COLO668 (cell line): ENCODE data around the gene ANO9.

ENCODE experiments used
- DNase-seq: peaks from one replicate; lab custom pipeline; 2025; ENCODE audit not compliant: unreplicated experiment; lab: John Stamatoyannopoulos, UW

Gene ANO9

GRCh38 chr11:441418-442274 lies at the start of gene ANO9:
TSS of gene ANO9 (minus strand) at chr11:442011. CDS start at chr11:441926, 85 bp downstream.
- peak; percentile 74 for DNase-seq

GRCh38 chr11:491358-491757 lies 49.5 kb upstream of the ANO9 start:
- DNase-seq: no peak

- no peak for DNase-seq
These were observed 49.1 kb upstream of the ANO9 start for GRCh38 chr11:490930-491260.

GRCh38 chr11:490186-490929 lies 48.5 kb upstream of the ANO9 start:
- DNase-seq: no peak

- no peak for DNase-seq
These were observed 47.9 kb upstream of the ANO9 start for GRCh38 chr11:489610-490185.

GRCh38 chr11:488992-489391 lies 47.2 kb upstream of the ANO9 start:
- no peak for DNase-seq

- no peak for DNase-seq
These were observed 46.8 kb upstream of the ANO9 start for GRCh38 chr11:488579-488978.

GRCh38 chr11:488062-488461 lies 46.3 kb upstream of the ANO9 start:
- DNase-seq: no peak

- no peak for DNase-seq
These were observed 45.8 kb upstream of the ANO9 start for GRCh38 chr11:487571-488021.

- DNase-seq: no peak
These were observed 44.4 kb upstream of the ANO9 start for GRCh38 chr11:486189-486588.

- no peak for DNase-seq
These were observed 42.8 kb upstream of the ANO9 start for GRCh38 chr11:484616-485015.

- no peak for DNase-seq
These were observed 37.5 kb upstream of the ANO9 start for GRCh38 chr11:479311-479710.

GRCh38 chr11:477052-477715 lies 35.4 kb upstream of the ANO9 start:
- no peak for DNase-seq

GRCh38 chr11:476416-476815 lies 34.6 kb upstream of the ANO9 start:
- no peak for DNase-seq

- DNase-seq: no peak
These were observed 34.1 kb upstream of the ANO9 start for GRCh38 chr11:475941-476340.

GRCh38 chr11:474914-475506 lies 33.2 kb upstream of the ANO9 start:
- DNase-seq: no peak

GRCh38 chr11:473962-474785 lies 32.4 kb upstream of the ANO9 start:
- no peak for DNase-seq

- DNase-seq: no peak
These were observed 31.6 kb upstream of the ANO9 start for GRCh38 chr11:473415-473814.

GRCh38 chr11:472816-473215 lies 31.0 kb upstream of the ANO9 start:
- DNase-seq: no peak

- DNase-seq: no peak
These were observed 30.5 kb upstream of the ANO9 start for GRCh38 chr11:472272-472671.
